Ovary (tissue), 9 donors: Measurements from ENCODE around the gene OR4F6. TPM values are rescaled to one million over a fixed set of nuclear protein-coding genes. Genes with fewer than 3 reads are reported as not detected.

Source experiments
- DNase-seq, 5 donors: peaks; one replicate each; pipeline ENCODE4 v3.0.0-alpha.2; 2019 to 2020
- H3K27ac ChIP-seq, 2 donors: fragments of 200-600 bp; one replicate each; pipeline versions ENCODE4 v1.5.1 to v1.8.0; 2019 to 2022
- H3K27me3 ChIP-seq: fragments of 200-600 bp; one replicate; pipeline ENCODE4 v1.8.0; 2022
- H3K36me3 ChIP-seq: fragments of 200-600 bp; sonication (generic); one replicate; pipeline ENCODE4 v1.5.1; 2019
- H3K4me1 ChIP-seq: one replicate; pipeline ENCODE4 v1.8.1; 2013; ENCODE audit warnings: mild to moderate bottlenecking, moderate library complexity; ENCODE audit not compliant: insufficient read depth
- H3K4me3 ChIP-seq: fragments of 200-600 bp; sonication (generic); one replicate; pipeline ENCODE4 v1.5.1; 2017
- H3K9me3 ChIP-seq, 2 donors: fragments of 200-600 bp in 1 of 2; sonication (generic) in 1 of 2; one replicate each; pipeline versions ENCODE4 v1.5.1 to v1.8.1; 2013 to 2019; ENCODE audit warnings: mild to moderate bottlenecking in 1 of 2, moderate library complexity in 1 of 2
- EP300 ChIP-seq: sonication (generic); formaldehyde crosslinking; IDR thresholded peaks from one replicate; pipeline ENCODE4 v1.6.1; 2017; ENCODE audit warnings: antibody characterized with exemption
- POLR2A ChIP-seq: fragments of 450-650 bp; IDR thresholded peaks from one replicate; pipeline ENCODE4 v1.6.1; 2017; ENCODE audit warnings: antibody characterized with exemption, mild to moderate bottlenecking, moderate library complexity
- WGBS, 3 donors: extraction: QIAGEN DNeasy Blood & Tissue Kit in 1 of 3; methylation state at CpG; one replicate each; pipeline versions ENCODE4 v1.1.5 to v1.1.7; 2013 to 2017; 5-methylcytosine and 5-hydroxymethylcytosine counted together
- intact Hi-C, 4 donors: fragments of 100-400 bp; cut with DNase I; formaldehyde crosslinking; loops; one replicate each; pipeline versions ENCODE4 v1.11.0 to v1.15.1; 2022 to 2023
- polyA plus RNA-seq, 2 donors: library from polyadenylated mRNA; stranded (reverse); fragments of 200-250 nt in 1 of 2; fragments of 350-450 nt in 1 of 2; fragmentation: Illumina TruSeq in 1 of 2; extraction: RNeasy Lipid Tissue Mini Kit (QIAGEN cat#74804) in 1 of 2; gene quantifications; one replicate each; pipeline ENCODE4 v1.2.3, GENCODE V29; 2013 to 2014
- total RNA-seq, 7 donors: library from RNA; depleted of rRNA in 2 of 7; stranded (reverse); fragments of >200 nt in 2 of 7; fragmentation: NEBNext Ultra II Directional in 3 of 7; extraction: Animal tissue kit (Norgen Biotek cat#: 25700) in 3 of 7; gene quantifications; one replicate each; pipeline versions ENCODE4 v1.1.0 to v1.2.4, GENCODE V29; 2016 to 2023
- TF ChIP-seq, protein P1 (sequence below), 3 donors: fragments of 450-650 bp in 2 of 3; fragments of 200-600 bp in 1 of 3; IDR thresholded peaks; one replicate each; pipeline versions ENCODE4 v1.5.1 to v1.8.0; 2016 to 2022; ENCODE audit warnings: antibody characterized with exemption in 3 of 3, mild to moderate bottlenecking in 1 of 3
- donor health status: DM: no; HTN: no; CAD: no; lungs with moderate emphysema.
- donor health status: DM: no; HTN: no; CAD: no.
- donor health status: Bipolar disorder and iron deficiency.
- donor health status: DM: yes; HTN: yes; CAD: no.
- donor health status: DM: no; HTN: no; CAD: no.
- donor health status: DM: yes; HTN: yes; CAD: no.

Gene OR4F6
- total and polyA plus RNA-seq, 9 donors = not detected

DNA sequence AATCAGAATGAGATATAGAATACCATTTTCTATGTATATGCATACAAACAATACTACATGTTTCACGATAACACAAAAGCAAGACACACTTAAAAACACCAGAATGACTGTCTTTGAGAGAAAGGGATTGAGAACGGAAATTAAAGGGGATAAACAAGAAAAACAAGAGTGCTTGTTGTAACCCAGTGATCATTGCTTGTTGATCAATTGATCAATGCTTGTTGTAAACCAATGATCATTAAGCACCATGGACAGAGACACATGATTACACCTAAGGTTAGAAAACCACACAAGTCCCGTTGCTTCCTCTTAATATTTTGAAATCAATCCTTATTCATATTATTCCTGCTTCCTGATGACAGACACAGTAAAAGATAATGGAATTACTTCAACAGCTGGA lies 7.6 kb downstream of the OR4F6 start:
- intact Hi-C loops = no loop called here
- no peak for TF ChIP-seq EP300
- no peak for TF ChIP-seq POLR2A
- TF ChIP-seq, protein P1, sequence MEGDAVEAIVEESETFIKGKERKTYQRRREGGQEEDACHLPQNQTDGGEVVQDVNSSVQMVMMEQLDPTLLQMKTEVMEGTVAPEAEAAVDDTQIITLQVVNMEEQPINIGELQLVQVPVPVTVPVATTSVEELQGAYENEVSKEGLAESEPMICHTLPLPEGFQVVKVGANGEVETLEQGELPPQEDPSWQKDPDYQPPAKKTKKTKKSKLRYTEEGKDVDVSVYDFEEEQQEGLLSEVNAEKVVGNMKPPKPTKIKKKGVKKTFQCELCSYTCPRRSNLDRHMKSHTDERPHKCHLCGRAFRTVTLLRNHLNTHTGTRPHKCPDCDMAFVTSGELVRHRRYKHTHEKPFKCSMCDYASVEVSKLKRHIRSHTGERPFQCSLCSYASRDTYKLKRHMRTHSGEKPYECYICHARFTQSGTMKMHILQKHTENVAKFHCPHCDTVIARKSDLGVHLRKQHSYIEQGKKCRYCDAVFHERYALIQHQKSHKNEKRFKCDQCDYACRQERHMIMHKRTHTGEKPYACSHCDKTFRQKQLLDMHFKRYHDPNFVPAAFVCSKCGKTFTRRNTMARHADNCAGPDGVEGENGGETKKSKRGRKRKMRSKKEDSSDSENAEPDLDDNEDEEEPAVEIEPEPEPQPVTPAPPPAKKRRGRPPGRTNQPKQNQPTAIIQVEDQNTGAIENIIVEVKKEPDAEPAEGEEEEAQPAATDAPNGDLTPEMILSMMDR (IDR thresholded peaks at IDR 0.05) = no peak
- 46 to 55% (median 50%) methylated on average over 3 of the region's 3 CpGs for WGBS, 3 donors
- Histone ChIP-seq H3K36me3 (no peaks in the 10 kb centered on the region), H3K27me3 (no peaks in the 10 kb centered on the region), H3K27ac (no peak overlapping the region), H3K4me1 (no peaks in the 10 kb centered on the region), H3K4me3 (no peak overlapping the region), H3K9me3 (no peaks in the 10 kb centered on the region)
- DNase-seq = no peak

DNA sequence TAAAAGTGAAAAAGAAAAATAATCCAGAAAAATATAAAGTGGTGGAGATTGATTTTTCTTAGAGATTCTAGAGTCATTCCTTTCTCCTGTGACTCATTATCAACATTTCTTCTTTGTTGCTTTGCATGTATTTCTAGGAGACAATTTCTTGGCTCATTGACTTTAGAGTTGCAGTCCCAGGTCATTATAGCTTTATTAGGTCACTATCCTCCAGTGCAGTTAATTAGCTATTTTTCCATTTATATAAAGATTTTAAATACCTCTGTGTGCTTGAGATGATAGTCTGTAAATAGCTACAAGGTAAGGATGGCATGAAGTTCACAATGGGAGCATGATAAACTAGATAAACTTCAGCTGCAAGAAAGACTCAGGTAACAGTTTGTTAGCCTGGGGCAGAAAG lies 8.6 kb downstream of the OR4F6 start, which contains the start of gene OR4F15:
OR4F15 (plus strand) TSS at position 301 of the 400 bp plus-strand sequence. CDS start 5,985 bp downstream, outside the sequence.
- no peak within 1 kb of the TSS for H3K27ac ChIP-seq
- no peaks in the 10 kb centered on the region for H3K9me3 ChIP-seq
- H3K27me3 ChIP-seq = no peaks in the 10 kb centered on the region
- H3K4me1 ChIP-seq = no peaks in the 10 kb centered on the region
- no peak for DNase-seq
- H3K36me3 ChIP-seq = no peaks in the 10 kb centered on the region
- intact Hi-C loops = no loop called here
- TF ChIP-seq EP300 (no peak), POLR2A (no peak)
- TF ChIP-seq, protein P1 (IDR thresholded peaks at IDR 0.05) = no peak
- no peak within 1 kb of the TSS for H3K4me3 ChIP-seq

DNA sequence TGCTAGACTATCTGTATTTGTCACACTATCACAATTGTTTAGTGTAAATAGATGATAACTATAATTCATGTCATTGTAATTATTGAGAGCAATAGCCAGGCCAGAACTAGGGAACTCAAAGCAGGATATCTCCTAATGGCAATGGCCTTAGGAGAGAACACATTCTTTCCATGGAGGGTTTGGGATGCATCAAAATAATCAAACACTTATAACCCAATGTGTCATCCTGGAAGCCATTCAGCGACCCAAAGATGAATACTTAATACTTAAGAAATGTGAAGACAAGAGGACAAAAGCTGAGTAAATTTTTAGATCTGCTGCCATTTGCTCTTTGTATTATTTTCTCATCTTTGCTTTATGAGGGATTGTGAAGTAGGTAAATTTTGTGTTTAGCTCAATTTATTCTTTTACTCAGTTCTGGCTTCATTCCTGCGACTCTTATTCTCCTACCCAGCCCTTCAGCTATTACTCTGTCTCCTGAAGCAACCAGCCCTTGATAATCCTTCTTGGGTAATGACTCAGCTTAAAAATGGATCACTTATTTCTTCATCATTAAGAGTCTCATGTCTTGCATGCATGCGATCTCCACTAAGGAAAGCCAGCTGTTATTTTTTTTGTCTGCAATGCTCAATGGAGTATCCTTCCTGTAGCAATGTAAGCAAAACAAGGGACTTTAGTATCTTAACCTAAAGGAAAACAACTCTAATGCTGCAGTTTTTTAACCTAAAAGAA lies 10.7 kb downstream of the OR4F6 start:
- intact Hi-C loops = no loop called here
- H3K27me3 ChIP-seq = no peaks in the 10 kb centered on the region
- TF ChIP-seq POLR2A = no peak
- TF ChIP-seq EP300 = no peak
- TF ChIP-seq, protein P1 (IDR thresholded peaks at IDR 0.05) = no peak
- 60 to 77% (median 63%) methylated on average over 3 of the region's 3 CpGs for WGBS, 3 donors
- DNase-seq = no peak
- no peaks in the 10 kb centered on the region for H3K9me3 ChIP-seq
- no peak overlapping the region for H3K4me3 ChIP-seq
- no peaks in the 10 kb centered on the region for H3K4me1 ChIP-seq
- no peaks in the 10 kb centered on the region for H3K36me3 ChIP-seq
- no peak overlapping the region for H3K27ac ChIP-seq

DNA sequence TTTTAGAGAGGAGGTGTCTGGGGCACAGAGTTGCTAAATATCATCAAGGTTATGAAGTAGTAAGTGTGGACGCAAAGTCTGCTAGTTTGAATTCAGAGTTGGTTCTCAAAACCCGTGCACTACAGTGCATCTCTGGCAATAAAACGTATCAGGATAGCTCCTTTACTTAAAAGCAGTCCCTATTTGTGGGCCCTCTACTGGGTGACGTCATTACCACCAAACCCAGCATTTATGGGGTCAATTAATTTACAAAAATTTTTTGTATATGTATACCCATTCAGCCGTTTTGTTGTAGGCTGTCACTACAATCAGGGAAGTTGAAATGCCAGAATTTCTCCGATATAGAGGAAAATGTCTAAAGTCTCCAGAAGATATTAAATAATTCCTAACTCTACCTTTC lies 17.5 kb downstream of the OR4F6 start:
- TF ChIP-seq EP300 = no peak
- TF ChIP-seq, protein P1 (IDR thresholded peaks at IDR 0.05) = no peak
- no peak for TF ChIP-seq POLR2A
- Histone ChIP-seq H3K27ac (no peak overlapping the region), H3K4me3 (no peak overlapping the region), H3K36me3 (no peaks in the 10 kb centered on the region), H3K27me3 (no peaks in the 10 kb centered on the region), H3K4me1 (no peaks in the 10 kb centered on the region), H3K9me3 (no peaks in the 10 kb centered on the region)
- no peak for DNase-seq
- WGBS, 3 donors = 53 to 67% (median 59%) methylated on average over 6 of the region's 6 CpGs
- intact Hi-C loops = no loop called here
